Measurements from ENCODE around the gene GPC1.
"Not testable (repeated sequence)": the region's sequence is repeated elsewhere in the genome, so short reads cannot be mapped to it uniquely, and the experiment has no call there.

GRCh38 chr2:240386743-240387142, 48.7 kb upstream of the GPC1 start:
- TF ChIP-seq CTCF, EZH2phosphoT487 (IDR thresholded peaks at IDR 0.05): not testable (repeated sequence)

All from neural progenitor cell (in vitro differentiated cells).